HepG2 (cell line): ENCODE results near the gene ATP5F1E. TPM values are rescaled to one million over a fixed set of nuclear protein-coding genes. Genes with fewer than 3 reads are reported as not detected.
A peak's percentile ranks its signal among the peaks of the same experiment; 100 is the strongest.

Experiments used
- AHDC1 ChIP-seq: sonication (generic); formaldehyde crosslinking; IDR thresholded peaks from 2 replicates; pipeline ENCODE4 v1.5.1; 2020; ENCODE audit warnings: mild to moderate bottlenecking, missing genetic modification reagents, borderline replicate concordance
- ATM ChIP-seq: fragments of 450-650 bp; IDR thresholded peaks from 2 replicates; pipeline ENCODE4 v1.7.1; 2017; ENCODE audit warnings: mild to moderate bottlenecking, borderline replicate concordance
- BCLAF1 ChIP-seq: fragments of 450-650 bp; IDR thresholded peaks from 2 replicates; pipeline ENCODE4 v1.6.1; 2017; ENCODE audit warnings: mild to moderate bottlenecking
- CREB3 ChIP-seq: sonication (generic); formaldehyde crosslinking; IDR thresholded peaks from 2 replicates; pipeline ENCODE4 v1.5.0; 2020; ENCODE audit warnings: missing genetic modification reagents
- EP300 ChIP-seq, 3 experiments: sonication (generic) in 1 of 3; formaldehyde crosslinking in 1 of 3; IDR thresholded peaks; 2 replicates each; pipeline versions ENCODE4 v1.5.1 to v1.6.1; 2011 to 2020; ENCODE audit warnings: low read depth in 2 of 3, low read length in 2 of 3, borderline replicate concordance in 1 of 3, improper control_type of control experiment in 1 of 3, mild to moderate bottlenecking in 1 of 3, missing genetic modification reagents in 1 of 3, moderate library complexity in 1 of 3
- FOXK1 ChIP-seq: sonication (generic); formaldehyde crosslinking; IDR thresholded peaks from 2 replicates; pipeline ENCODE4 v1.4.0; 2020; ENCODE audit warnings: low read depth, missing genetic modification reagents, borderline replicate concordance
- HMGXB4 ChIP-seq, 2 experiments: sonication (generic) in 1 of 2; formaldehyde crosslinking in 1 of 2; IDR thresholded peaks; 2 replicates each; pipeline versions ENCODE4 v1.4.0 to v1.6.1; 2018 to 2020; ENCODE audit warnings: missing genetic modification reagents in 2 of 2, borderline replicate concordance in 1 of 2, low read depth in 1 of 2, mild to moderate bottlenecking in 1 of 2, missing biosample characterization in 1 of 2
- HNRNPK ChIP-seq: fragments of 200-400 bp; formaldehyde crosslinking; IDR thresholded peaks from 2 replicates; pipeline ENCODE4 v1.6.1; 2018; ENCODE audit warnings: low read length, low read depth, moderate library complexity, mild to moderate bottlenecking; ENCODE audit not compliant: poor library complexity, severe bottlenecking
- MAFF ChIP-seq: IDR thresholded peaks from 2 replicates; pipeline ENCODE4 v1.6.1; 2011; ENCODE audit warnings: low read depth, low read length, improper control_type of control experiment
- MIER3 ChIP-seq: IDR thresholded peaks from 2 replicates; pipeline ENCODE4 v1.6.1; 2016; ENCODE audit warnings: missing compliant biosample characterization, borderline replicate concordance
- NR3C1 ChIP-seq: sonication (generic); formaldehyde crosslinking; IDR thresholded peaks from 2 replicates; pipeline ENCODE4 v1.4.0; 2020; ENCODE audit warnings: missing genetic modification reagents
- PRPF4 ChIP-seq: fragments of 200-400 bp; formaldehyde crosslinking; IDR thresholded peaks from 2 replicates; pipeline ENCODE4 v1.6.1; 2016; ENCODE audit warnings: low read length, low read depth; ENCODE audit not compliant: poor library complexity, severe bottlenecking
- SRSF4 ChIP-seq: fragments of 200-400 bp; formaldehyde crosslinking; IDR thresholded peaks from one replicate; pipeline ENCODE4 v1.6.1; 2018; ENCODE audit warnings: mild to moderate bottlenecking, low read depth, low read length, moderate library complexity; ENCODE audit not compliant: poor library complexity, severe bottlenecking
- ZNF557 ChIP-seq: sonication (generic); formaldehyde crosslinking; IDR thresholded peaks from 2 replicates; pipeline ENCODE4 v1.4.0; 2020; ENCODE audit warnings: missing genetic modification reagents
- ZSCAN12 ChIP-seq: sonication (generic); formaldehyde crosslinking; IDR thresholded peaks from 2 replicates; pipeline ENCODE4 v1.9.0; 2021; ENCODE audit warnings: mild to moderate bottlenecking, missing genetic modification reagents
- polyA plus RNA-seq, 8 experiments: library from polyadenylated mRNA; depleted of rRNA in 3 of 8; stranded (reverse) in 7 of 8; unstranded in 1 of 8; fragments of >200 nt; fragmentation: Illumina TruSeq in 4 of 8; extraction: Trizol in 4 of 8; gene quantifications; 2 replicates each; pipeline versions ENCODE4 v1.2.1 to v1.2.3, GENCODE V29; 2011 to 2016; ENCODE audit warnings: low read depth in 4 of 8, missing spikeins in 1 of 8, mixed read lengths in 1 of 8; ENCODE audit not compliant: insufficient read depth in 1 of 8
- total RNA-seq, 5 experiments: library from RNA; depleted of rRNA; stranded (reverse); fragments of >200 nt; fragmentation: Illumina TruSeq; extraction: Trizol; gene quantifications; 2 replicates each; pipeline ENCODE4 v1.2.3, GENCODE V29; 2016; ENCODE audit warnings: low read depth in 1 of 5

ATP5F1E gene
- total and polyA plus RNA-seq, 2 of the 13 experiments (the other 11 are each of a cell fraction or from before 2014, with no cell fraction given), result 121 to 134 TPM

GRCh38 chr20:59032023-59032712, at the start of gene ATP5F1E (continued):
- TF ChIP-seq HMGXB4 (CRISPR knock-in tag; IDR thresholded peaks at IDR 0.05; ENCODE audit: borderline replicate concordance in 1 of 2, low read depth in 1 of 2), result peak; percentile 88 to 91
- TF ChIP-seq FOXK1 (CRISPR knock-in tag), result peak; percentile 61; the same call in 1 of the 2 replicates
- peak; percentile 94; the same call in 1 of the 2 replicates for TF ChIP-seq NR3C1 (CRISPR knock-in tag)
- 0 out of 4 replicates have a peak, but pooled peaks of 1 of the 2 experiments have one; percentile 5 for TF ChIP-seq EP300 (IDR thresholded peaks at IDR 0.05; ENCODE audit: low read depth in 2 of 2, low read length in 2 of 2)
- peak; percentile 57 for TF ChIP-seq EP300 (CRISPR knock-in tag; IDR thresholded peaks at IDR 0.05; ENCODE audit: borderline replicate concordance)
- no peak for TF ChIP-seq CREB3 (CRISPR knock-in tag)
- TF ChIP-seq PRPF4, result no peak
- no peak for TF ChIP-seq SRSF4
- TF ChIP-seq MAFF, result no peak
- TF ChIP-seq AHDC1 (CRISPR knock-in tag), result peak; percentile 67
- peak; percentile 86 for TF ChIP-seq MIER3
- peak; percentile 85 for TF ChIP-seq ZNF557 (CRISPR knock-in tag)
- peak; percentile 79 for TF ChIP-seq HNRNPK
- no peak for TF ChIP-seq BCLAF1
- peak; percentile 79; the same call in 1 of the 2 replicates for TF ChIP-seq ZSCAN12 (CRISPR knock-in tag)
- TF ChIP-seq ATM, result no peak
